Thyroid gland (tissue), 4 donors: ENCODE data around the gene PPP1R12B.
"Not testable (repeated sequence)": the region's sequence is repeated elsewhere in the genome, so short reads cannot be mapped to it uniquely, and the experiment has no call there.

Experiments
- POLR2A ChIP-seq, 2 donors: fragments of 450-650 bp; IDR thresholded peaks; one replicate each; pipeline ENCODE4 v1.6.1; 2017; ENCODE audit warnings: antibody characterized with exemption in 2 of 2, mild to moderate bottlenecking in 2 of 2, moderate library complexity in 1 of 2
- TF ChIP-seq, protein P1 (sequence below), 6 experiments: fragments of 200-600 bp in 3 of 6; fragments of 450-650 bp in 3 of 6; sonication (generic) in 3 of 6; IDR thresholded peaks; one replicate each; pipeline ENCODE4 v1.5.1; 2016 to 2019; ENCODE audit warnings: antibody characterized with exemption in 6 of 6, mild to moderate bottlenecking in 2 of 6, inconsistent platforms in 1 of 6, moderate library complexity in 1 of 6

DNA sequence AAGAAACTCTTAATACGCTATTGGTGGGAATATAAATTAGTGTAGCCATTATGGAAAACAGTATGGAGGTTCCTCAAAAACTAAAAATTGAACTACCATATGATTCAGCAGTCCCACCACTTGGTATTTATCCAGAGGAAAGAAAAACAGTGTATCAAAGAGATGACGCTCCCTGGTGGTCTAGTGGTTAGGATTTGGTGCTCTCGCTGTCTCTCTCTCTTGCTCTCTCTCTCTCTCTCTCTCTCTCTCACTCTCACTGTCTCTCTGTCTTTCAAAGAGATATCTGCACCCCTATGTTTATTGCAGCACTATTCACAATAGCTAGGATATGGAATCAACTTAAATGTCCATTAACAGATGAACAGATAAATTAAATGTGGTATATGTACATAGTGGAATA lies 151.5 kb downstream of the PPP1R12B start:
- TF ChIP-seq, protein P1, sequence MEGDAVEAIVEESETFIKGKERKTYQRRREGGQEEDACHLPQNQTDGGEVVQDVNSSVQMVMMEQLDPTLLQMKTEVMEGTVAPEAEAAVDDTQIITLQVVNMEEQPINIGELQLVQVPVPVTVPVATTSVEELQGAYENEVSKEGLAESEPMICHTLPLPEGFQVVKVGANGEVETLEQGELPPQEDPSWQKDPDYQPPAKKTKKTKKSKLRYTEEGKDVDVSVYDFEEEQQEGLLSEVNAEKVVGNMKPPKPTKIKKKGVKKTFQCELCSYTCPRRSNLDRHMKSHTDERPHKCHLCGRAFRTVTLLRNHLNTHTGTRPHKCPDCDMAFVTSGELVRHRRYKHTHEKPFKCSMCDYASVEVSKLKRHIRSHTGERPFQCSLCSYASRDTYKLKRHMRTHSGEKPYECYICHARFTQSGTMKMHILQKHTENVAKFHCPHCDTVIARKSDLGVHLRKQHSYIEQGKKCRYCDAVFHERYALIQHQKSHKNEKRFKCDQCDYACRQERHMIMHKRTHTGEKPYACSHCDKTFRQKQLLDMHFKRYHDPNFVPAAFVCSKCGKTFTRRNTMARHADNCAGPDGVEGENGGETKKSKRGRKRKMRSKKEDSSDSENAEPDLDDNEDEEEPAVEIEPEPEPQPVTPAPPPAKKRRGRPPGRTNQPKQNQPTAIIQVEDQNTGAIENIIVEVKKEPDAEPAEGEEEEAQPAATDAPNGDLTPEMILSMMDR (IDR thresholded peaks at IDR 0.05) = not testable (repeated sequence)
- not testable (repeated sequence) for TF ChIP-seq POLR2A (IDR thresholded peaks at IDR 0.05)
